CD4-positive, alpha-beta memory T cell (primary cell): Measurements from ENCODE around the gene HIKESHI. TPM values are rescaled to one million over a fixed set of nuclear protein-coding genes. Genes with fewer than 3 reads are reported as not detected.
A peak's percentile ranks its signal among the peaks of the same experiment; 100 is the strongest.

ENCODE experiments used
- CTCF ChIA-PET: fragments of 350-600 bp; sonication (Branson Sonifier 250); formaldehyde crosslinking; loops from one replicate; lab custom pipeline; 2021; ENCODE audit warnings: inconsistent platforms; ENCODE audit not compliant: partially characterized antibody; lab: Charles Lee
- POLR2A ChIA-PET: fragments of 350-600 bp; sonication (Branson Sonifier 250); formaldehyde crosslinking; loops from one replicate; lab custom pipeline; 2021; ENCODE audit not compliant: partially characterized antibody; lab: Charles Lee
- DNase-seq, 5 donors: peaks; one replicate each; pipeline versions ENCODE4 v3.0.0 to v3.0.0-alpha.2; 2020 to 2022; ENCODE audit warnings: mixed read lengths in 1 of 5
- H3K27ac ChIP-seq: one replicate; pipeline ENCODE4 v1.7.0; 2013; ENCODE audit warnings: low read depth, low read length
- H3K27me3 ChIP-seq: 2 replicates; pipeline ENCODE4 v1.7.0; 2013; ENCODE audit warnings: mild to moderate bottlenecking, low read length, moderate library complexity; ENCODE audit not compliant: insufficient read depth
- H3K36me3 ChIP-seq: 2 replicates; pipeline ENCODE4 v1.7.0; 2013; ENCODE audit warnings: mild to moderate bottlenecking, low read length, moderate library complexity; ENCODE audit not compliant: insufficient read depth
- H3K4me1 ChIP-seq: 2 replicates; pipeline ENCODE4 v1.7.0; 2013; ENCODE audit warnings: mild to moderate bottlenecking, low read length, moderate library complexity; ENCODE audit not compliant: insufficient read depth
- H3K4me3 ChIP-seq, 2 donors: one replicate each; pipeline ENCODE4 v1.7.0; 2013; ENCODE audit warnings: low read length in 2 of 2, mild to moderate bottlenecking in 1 of 2
- H3K9me3 ChIP-seq, 2 donors: one replicate each; pipeline ENCODE4 v1.7.0; 2013; ENCODE audit warnings: low read length in 2 of 2, control low read depth in 1 of 2; ENCODE audit not compliant: control insufficient read depth in 1 of 2
- H3K27ac Mint-ChIP-seq, 7 donors: one replicate each; pipeline ENCODE4 v1.8.0; 2020 to 2021; ENCODE audit warnings: mixed read lengths in 7 of 7, mild to moderate bottlenecking in 6 of 7, inconsistent platforms in 3 of 7, moderate library complexity in 3 of 7
- H3K27me3 Mint-ChIP-seq, 2 donors: one replicate each; pipeline ENCODE4 v1.8.0; 2020 to 2021; ENCODE audit warnings: mixed read lengths in 2 of 2
- H3K36me3 Mint-ChIP-seq, 2 donors: one replicate each; pipeline ENCODE4 v1.8.0; 2020 to 2021; ENCODE audit warnings: mixed read lengths in 2 of 2, inconsistent platforms in 1 of 2, mild to moderate bottlenecking in 1 of 2
- H3K4me1 Mint-ChIP-seq, 4 donors: one replicate each; pipeline ENCODE4 v1.8.0; 2020 to 2021; ENCODE audit warnings: mixed read lengths in 4 of 4, mild to moderate bottlenecking in 1 of 4
- H3K4me3 Mint-ChIP-seq, 8 donors: one replicate each; pipeline ENCODE4 v1.8.0; 2020 to 2021; ENCODE audit warnings: mixed read lengths in 8 of 8, mild to moderate bottlenecking in 7 of 8, moderate library complexity in 6 of 8, inconsistent platforms in 3 of 8
- H3K9me3 Mint-ChIP-seq, 8 donors: one replicate each; pipeline ENCODE4 v1.8.0; 2020 to 2021; ENCODE audit warnings: mixed read lengths in 8 of 8, mild to moderate bottlenecking in 5 of 8, inconsistent platforms in 3 of 8, moderate library complexity in 1 of 8
- intact Hi-C: fragments of 100-400 bp; cut with micrococcal nuclease; formaldehyde crosslinking; loops from one replicate; pipeline ENCODE4 v1.15.1; 2023
- polyA plus RNA-seq, 2 donors: library from polyadenylated mRNA; unstranded; fragments of 300-500 nt; fragmentation: Illumina TruSeq; gene quantifications; one replicate each; pipeline ENCODE4 v1.2.3, GENCODE V29; 2021
- total RNA-seq, 2 experiments: library from RNA; stranded (reverse); gene quantifications; one replicate each; pipeline ENCODE4 v1.2.3, GENCODE V29; 2021

HIKESHI gene
- total and polyA plus RNA-seq, 4 experiments from 2014 or later = 26.6 to 143 (median 57.8) TPM

DNA sequence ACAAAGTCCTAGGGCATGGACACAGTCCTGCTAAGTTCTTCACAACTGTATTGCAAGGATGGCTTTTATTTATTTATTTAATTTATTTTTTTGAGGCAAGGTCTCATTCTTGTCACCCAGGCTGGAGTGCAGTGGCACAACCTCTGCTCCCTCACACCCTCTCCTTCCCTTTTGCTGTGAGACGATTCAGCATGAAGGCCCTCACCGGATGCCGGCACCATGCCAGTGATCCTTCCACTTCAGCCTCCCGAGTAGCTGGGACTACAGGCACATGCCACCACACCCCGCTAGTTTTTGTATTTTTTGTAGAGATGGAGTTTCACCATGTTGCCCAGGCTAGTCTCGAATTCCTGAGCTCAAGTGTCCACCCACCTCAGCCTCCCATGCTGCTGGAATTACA, 39.7 kb upstream of the HIKESHI start:
- ChIA-PET CTCF (interaction anchor here (0.8 to 1.4 kb wide), 2 partner anchors 9 to 11 kb away, joined by 3 read pairs; no protein-coding TSS in a partner anchor), POLR2A (interaction anchor here (1.1 kb wide), 1 partner anchor 13 kb away, joined by 4 read pairs; no protein-coding TSS in a partner anchor)
- Histone ChIP-seq H3K36me3 (peaks cover 12% of the 10 kb centered on the region), H3K9me3 (no peaks in the 10 kb centered on the region), H3K27ac (no peak overlapping the region), H3K4me3 (no peak overlapping the region), H3K27me3 (no peaks in the 10 kb centered on the region), H3K4me1 (no peaks in the 10 kb centered on the region)
- Mint-ChIP-seq H3K9me3 (no peaks in the 10 kb centered on the region), H3K4me3 (no peak overlapping the region), H3K4me1 (peaks cover 0 to 16% (median 3%) of the 10 kb centered on the region in 4 donors), H3K27ac (peak overlapping the region in 1 of 7 donors; percentile 65), H3K36me3 (peaks cover 22 to 52% of the 10 kb centered on the region in 2 donors), H3K27me3 (no peaks in the 10 kb centered on the region)
- no peak for DNase-seq
- intact Hi-C loops = no loop called here

DNA sequence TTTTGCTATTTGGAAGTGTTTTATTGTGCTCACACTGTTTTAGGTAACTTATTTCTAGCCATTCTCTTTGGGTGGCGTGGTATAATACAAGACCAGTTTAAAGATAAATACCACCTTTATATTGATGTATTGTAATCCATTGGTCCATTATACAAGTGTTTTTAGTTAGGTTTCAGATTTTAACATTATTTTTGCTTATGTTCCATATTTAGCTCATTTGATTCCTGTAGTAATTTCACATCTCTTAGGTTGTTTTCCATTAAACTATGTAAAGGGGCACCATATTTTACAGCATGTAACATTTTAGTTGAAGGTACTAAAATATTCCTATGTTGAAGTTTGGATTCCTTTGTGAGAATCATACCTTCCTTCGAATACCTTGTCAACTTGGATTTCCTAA, 37.4 kb upstream of the HIKESHI start:
- Histone ChIP-seq H3K27ac (no peak overlapping the region), H3K4me3 (no peak overlapping the region), H3K9me3 (no peaks in the 10 kb centered on the region), H3K27me3 (no peaks in the 10 kb centered on the region), H3K4me1 (no peaks in the 10 kb centered on the region), H3K36me3 (peaks cover 10% of the 10 kb centered on the region)
- ChIA-PET POLR2A (no interaction called here), CTCF (no interaction called here)
- no peak for DNase-seq
- no peaks in the 10 kb centered on the region for H3K27me3 Mint-ChIP-seq
- peak overlapping the region in 1 of 7 donors; percentile 37 for H3K27ac Mint-ChIP-seq
- no peaks in the 10 kb centered on the region for H3K9me3 Mint-ChIP-seq
- H3K36me3 Mint-ChIP-seq = peaks cover 26 to 54% of the 10 kb centered on the region in 2 donors
- peaks cover 4 to 11% (median 5%) of the 10 kb centered on the region in 4 donors for H3K4me1 Mint-ChIP-seq
- H3K4me3 Mint-ChIP-seq = no peak overlapping the region
- intact Hi-C loops = no loop called here

DNA sequence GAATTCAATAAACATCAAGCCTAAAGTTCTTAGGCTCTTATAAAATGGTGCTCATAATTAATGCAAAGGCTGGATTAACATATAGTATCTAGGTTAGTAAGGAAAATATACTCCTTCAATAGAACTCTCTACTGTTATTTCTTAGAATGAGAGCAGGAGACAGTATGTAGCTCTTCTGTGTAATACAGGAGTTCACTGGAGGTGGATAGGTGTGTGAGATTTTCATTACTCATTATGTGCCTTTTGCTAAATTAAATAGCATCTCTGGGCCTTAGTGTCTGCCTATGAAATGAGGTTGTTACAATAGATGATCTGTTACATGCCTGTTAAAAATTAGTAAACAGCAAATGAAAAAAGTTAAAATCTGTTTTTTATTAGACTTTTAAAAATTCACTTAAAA, 36.8 kb upstream of the HIKESHI start:
- Histone ChIP-seq H3K27ac (no peak overlapping the region), H3K9me3 (no peaks in the 10 kb centered on the region), H3K27me3 (no peaks in the 10 kb centered on the region), H3K36me3 (peaks cover 10% of the 10 kb centered on the region), H3K4me1 (no peaks in the 10 kb centered on the region), H3K4me3 (no peak overlapping the region)
- H3K27me3 Mint-ChIP-seq = no peaks in the 10 kb centered on the region
- no peaks in the 10 kb centered on the region for H3K9me3 Mint-ChIP-seq
- intact Hi-C loops = no loop called here
- peaks cover 5 to 11% (median 6%) of the 10 kb centered on the region in 4 donors for H3K4me1 Mint-ChIP-seq
- H3K27ac Mint-ChIP-seq = peak overlapping the region in 1 of 7 donors; percentile 7
- H3K4me3 Mint-ChIP-seq = no peak overlapping the region
- ChIA-PET CTCF (no interaction called here), POLR2A (no interaction called here)
- peaks cover 29 to 54% of the 10 kb centered on the region in 2 donors for H3K36me3 Mint-ChIP-seq
- no peak for DNase-seq

DNA sequence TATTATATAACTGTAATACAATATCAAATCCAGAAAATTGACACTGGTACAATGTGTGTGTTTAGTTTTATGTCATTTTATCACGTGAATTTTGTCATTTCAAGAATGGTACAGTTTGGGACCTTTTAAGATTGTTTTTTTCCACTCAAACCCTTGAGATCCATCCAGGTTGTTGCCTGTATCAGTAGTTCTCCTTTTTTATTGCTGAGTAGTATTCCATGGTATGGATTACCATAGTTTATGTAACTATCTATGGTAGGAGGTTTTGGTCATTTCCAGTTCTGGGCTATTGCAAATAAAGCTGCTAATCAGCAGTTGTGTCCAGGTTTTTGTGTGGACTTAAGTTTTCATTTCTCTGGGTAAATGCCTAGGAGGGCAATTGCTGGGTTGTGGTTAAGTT, 32.4 kb upstream of the HIKESHI start:
- intact Hi-C loops = no loop called here
- Histone ChIP-seq H3K27me3 (no peaks in the 10 kb centered on the region), H3K9me3 (no peaks in the 10 kb centered on the region), H3K27ac (no peak overlapping the region), H3K4me3 (no peak overlapping the region), H3K36me3 (peaks cover 9% of the 10 kb centered on the region), H3K4me1 (no peaks in the 10 kb centered on the region)
- no peak overlapping the region for H3K27ac Mint-ChIP-seq
- H3K36me3 Mint-ChIP-seq = peaks cover 42 to 62% of the 10 kb centered on the region in 2 donors
- H3K4me1 Mint-ChIP-seq = peaks cover 16 to 26% (median 19%) of the 10 kb centered on the region in 4 donors
- CTCF ChIA-PET = no interaction called here
- no peaks in the 10 kb centered on the region for H3K27me3 Mint-ChIP-seq
- POLR2A ChIA-PET = no interaction called here
- H3K9me3 Mint-ChIP-seq = no peaks in the 10 kb centered on the region
- DNase-seq = no peak
- no peak overlapping the region for H3K4me3 Mint-ChIP-seq

DNA sequence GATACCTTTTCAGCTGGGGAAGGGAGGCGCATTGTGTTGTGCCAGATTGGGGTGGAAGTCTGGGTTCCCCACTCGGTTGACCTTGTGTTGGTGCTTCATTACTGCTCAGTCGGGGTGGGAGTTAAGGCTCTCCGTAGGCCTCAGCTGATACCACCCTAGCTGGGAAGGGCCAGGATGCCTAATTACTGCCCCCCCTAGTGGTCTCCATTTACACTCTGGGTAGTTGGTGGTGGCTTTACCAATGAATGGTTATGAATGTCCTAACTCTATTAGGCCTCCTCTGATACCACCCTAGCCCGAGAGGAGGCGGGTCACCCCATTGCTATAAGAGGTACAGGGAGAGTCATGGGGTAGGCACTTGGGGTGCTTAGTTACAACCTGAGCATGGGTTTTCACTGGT, 27.5 kb upstream of the HIKESHI start:
- no peak overlapping the region for H3K27ac ChIP-seq
- DNase-seq = no peak
- intact Hi-C loops = no loop called here
- peaks cover 54 to 80% of the 10 kb centered on the region in 2 donors for H3K36me3 Mint-ChIP-seq
- H3K4me1 ChIP-seq = peaks cover 4% of the 10 kb centered on the region
- H3K36me3 ChIP-seq = peaks cover 32% of the 10 kb centered on the region
- no peaks in the 10 kb centered on the region for H3K27me3 Mint-ChIP-seq
- ChIA-PET POLR2A (no interaction called here), CTCF (no interaction called here)
- no peaks in the 10 kb centered on the region for H3K9me3 ChIP-seq
- H3K9me3 Mint-ChIP-seq = no peaks in the 10 kb centered on the region
- H3K4me1 Mint-ChIP-seq = peaks cover 14 to 26% (median 21%) of the 10 kb centered on the region in 4 donors
- H3K4me3 ChIP-seq = no peak overlapping the region
- H3K27me3 ChIP-seq = no peaks in the 10 kb centered on the region
- peak overlapping the region in 1 of 7 donors; percentile 71 for H3K27ac Mint-ChIP-seq
- no peak overlapping the region for H3K4me3 Mint-ChIP-seq

DNA sequence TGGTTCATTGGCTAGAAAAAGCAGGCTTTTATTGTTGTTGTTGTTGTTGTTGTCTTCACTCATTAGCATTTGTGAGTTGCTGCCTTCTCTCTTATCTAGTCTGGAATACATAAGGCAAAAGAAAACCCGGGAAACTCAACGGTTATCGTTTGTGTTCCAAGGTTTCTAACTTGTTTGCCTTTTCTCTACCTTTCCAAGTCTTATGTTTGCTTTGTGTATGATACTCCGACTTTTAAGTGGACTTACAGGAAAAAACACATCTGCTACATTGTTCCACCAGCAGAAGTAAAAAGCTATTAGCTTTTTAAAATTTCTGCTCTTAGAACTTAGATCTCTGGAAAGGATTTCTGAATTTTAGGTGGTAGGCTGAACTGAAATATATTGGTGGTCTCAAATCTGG, 27.0 kb upstream of the HIKESHI start:
- ChIA-PET POLR2A (no interaction called here), CTCF (no interaction called here)
- no peak overlapping the region for H3K4me3 ChIP-seq
- peaks cover 4% of the 10 kb centered on the region for H3K4me1 ChIP-seq
- H3K9me3 ChIP-seq = no peaks in the 10 kb centered on the region
- Mint-ChIP-seq H3K27me3 (no peaks in the 10 kb centered on the region), H3K4me3 (no peak overlapping the region), H3K4me1 (peaks cover 14 to 27% (median 21%) of the 10 kb centered on the region in 4 donors), H3K27ac (peak overlapping the region in 4 of 7 donors; percentile 14 to 86 (median 35)), H3K36me3 (peaks cover 54 to 80% of the 10 kb centered on the region in 2 donors), H3K9me3 (no peaks in the 10 kb centered on the region)
- H3K27me3 ChIP-seq = no peaks in the 10 kb centered on the region
- intact Hi-C loops = no loop called here
- peaks cover 32% of the 10 kb centered on the region for H3K36me3 ChIP-seq
- H3K27ac ChIP-seq = no peak overlapping the region
- DNase-seq = no peak

DNA sequence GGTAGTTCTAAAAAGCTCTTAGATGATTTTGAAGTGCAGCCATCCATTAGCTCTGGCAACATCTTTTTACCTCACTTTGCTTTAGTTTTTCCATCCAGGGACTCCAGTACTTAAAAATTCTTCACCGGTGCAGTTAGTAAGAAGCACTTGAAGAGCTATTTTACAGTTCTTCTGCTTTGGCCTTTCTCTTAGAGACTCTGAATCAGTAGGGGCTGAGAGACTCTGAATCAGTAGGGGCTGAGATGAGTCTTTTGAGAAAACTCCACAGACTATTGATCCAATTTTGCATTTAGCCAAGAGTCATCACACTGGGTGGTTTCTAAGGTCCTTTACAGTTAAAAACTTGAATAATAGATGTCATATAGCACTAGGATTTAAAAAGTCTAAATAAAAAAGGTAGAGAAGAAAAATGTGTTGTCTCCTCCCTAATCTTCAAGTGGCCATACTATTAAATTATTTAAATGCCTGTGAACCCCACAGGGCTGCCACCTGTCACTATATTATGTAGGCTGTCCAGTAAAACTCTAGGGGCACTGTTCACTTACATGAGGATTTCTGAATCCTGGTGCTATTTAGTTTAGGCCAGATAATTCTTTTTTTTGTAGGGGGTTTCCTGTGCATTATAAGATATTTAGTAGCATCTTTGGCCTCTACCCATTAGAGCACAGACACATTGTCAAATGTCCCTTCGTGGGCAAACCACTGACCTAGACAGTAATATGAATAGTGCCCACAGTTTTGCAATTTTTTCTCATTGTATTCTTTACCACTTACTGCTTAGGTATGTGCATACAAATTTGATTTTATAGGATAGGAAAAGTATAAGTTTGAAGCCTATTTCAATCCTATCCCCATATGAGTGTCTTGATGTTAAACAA, 26.3 kb upstream of the HIKESHI start:
- H3K9me3 ChIP-seq = no peaks in the 10 kb centered on the region
- H3K27ac ChIP-seq = no peak overlapping the region
- ChIA-PET CTCF (no interaction called here), POLR2A (no interaction called here)
- no peak overlapping the region for H3K4me3 Mint-ChIP-seq
- no peak overlapping the region for H3K4me3 ChIP-seq
- H3K36me3 Mint-ChIP-seq = peaks cover 55 to 79% of the 10 kb centered on the region in 2 donors
- peak overlapping the region in 2 of 7 donors; percentile 28 to 42 for H3K27ac Mint-ChIP-seq
- intact Hi-C loops = no loop called here
- peaks cover 15 to 29% (median 19%) of the 10 kb centered on the region in 4 donors for H3K4me1 Mint-ChIP-seq
- no peak for DNase-seq
- no peaks in the 10 kb centered on the region for H3K9me3 Mint-ChIP-seq
- H3K4me1 ChIP-seq = peaks cover 4% of the 10 kb centered on the region
- no peaks in the 10 kb centered on the region for H3K27me3 Mint-ChIP-seq
- no peaks in the 10 kb centered on the region for H3K27me3 ChIP-seq
- H3K36me3 ChIP-seq = peaks cover 32% of the 10 kb centered on the region
